GM19193 (cell line): ENCODE measurements around the gene SERPIND1.

Source experiments
- POLR2A ChIP-seq: IDR thresholded peaks from 4 replicates; pipeline ENCODE4 v1.6.1; 2011; ENCODE audit not compliant: insufficient read depth, insufficient read length; ENCODE audit errors: extremely low read depth

Gene SERPIND1

GRCh38 chr22:20813056-20813455, 39.1 kb downstream of the SERPIND1 start:
- TF ChIP-seq POLR2A, result no peak

- no peak for TF ChIP-seq POLR2A
Measured at GRCh38 chr22:20814221-20814808, 40.4 kb downstream of the SERPIND1 start.

- no peak for TF ChIP-seq POLR2A
Measured at GRCh38 chr22:20815477-20816050, 41.7 kb downstream of the SERPIND1 start.

- no peak for TF ChIP-seq POLR2A
Measured at GRCh38 chr22:20816559-20816958, 42.6 kb downstream of the SERPIND1 start.

GRCh38 chr22:20818471-20818870, 44.6 kb downstream of the SERPIND1 start:
- TF ChIP-seq POLR2A, result no peak

- TF ChIP-seq POLR2A, result no peak
Measured at GRCh38 chr22:20819471-20819870, 45.6 kb downstream of the SERPIND1 start.

GRCh38 chr22:20822240-20822639, 48.3 kb downstream of the SERPIND1 start:
- TF ChIP-seq POLR2A, result no peak

- no peak for TF ChIP-seq POLR2A
Measured at GRCh38 chr22:20823264-20823663, 49.4 kb downstream of the SERPIND1 start.

GRCh38 chr22:20825624-20826023, 51.7 kb downstream of the SERPIND1 start:
- no peak for TF ChIP-seq POLR2A

- TF ChIP-seq POLR2A, result no peak
Measured at GRCh38 chr22:20829491-20830134, 55.7 kb downstream of the SERPIND1 start.

- TF ChIP-seq POLR2A, result no peak
Measured at GRCh38 chr22:20833225-20833665, 59.3 kb downstream of the SERPIND1 start.

GRCh38 chr22:20834206-20834605, 60.3 kb downstream of the SERPIND1 start:
- TF ChIP-seq POLR2A, result no peak

- no peak for TF ChIP-seq POLR2A
Measured at GRCh38 chr22:20834725-20835124, 60.8 kb downstream of the SERPIND1 start.
